Neural crest cell (in vitro differentiated cells): Measurements from ENCODE around the gene GZF1. TPM values are rescaled to one million over a fixed set of nuclear protein-coding genes. Genes with fewer than 3 reads are reported as not detected.

Source experiments
- DNase-seq: peaks from one replicate; pipeline ENCODE4 v3.0.0; 2021; ENCODE audit warnings: low read depth, mixed read lengths, low spot score
- H3K27ac Mint-ChIP-seq: one replicate; pipeline ENCODE4 v1.8.0; 2021; ENCODE audit warnings: mild to moderate bottlenecking, mixed read lengths; ENCODE audit not compliant: unreplicated experiment
- H3K27me3 Mint-ChIP-seq: 2 replicates; pipeline ENCODE4 v1.8.0; 2021; ENCODE audit warnings: low read depth, mild to moderate bottlenecking, mixed read lengths
- H3K36me3 Mint-ChIP-seq: 2 replicates; pipeline ENCODE4 v1.8.0; 2021; ENCODE audit warnings: low read depth, mild to moderate bottlenecking, mixed read lengths
- H3K4me1 Mint-ChIP-seq: 2 replicates; pipeline ENCODE4 v1.8.0; 2021; ENCODE audit warnings: mixed read lengths
- H3K4me3 Mint-ChIP-seq: one replicate; pipeline ENCODE4 v1.8.0; 2021; ENCODE audit warnings: mild to moderate bottlenecking, mixed read lengths
- H3K9me3 Mint-ChIP-seq: 2 replicates; pipeline ENCODE4 v1.8.0; 2021; ENCODE audit warnings: mixed read lengths
- CTCF ChIP-seq: fragments of 200-600 bp; sonication (generic); conservative IDR thresholded peaks from 2 replicates; pipeline ENCODE4 v1.5.0; 2021; ENCODE audit warnings: antibody characterized with exemption, mild to moderate bottlenecking
- long read RNA-seq: library from polyadenylated mRNA; unstranded; transcript quantifications from one replicate; pipeline ENCODE4 v2.0.0, GENCODE V29; 2020
- total RNA-seq: library from RNA; stranded (reverse); gene quantifications from 2 replicates; pipeline ENCODE4 v1.2.1, GENCODE V29; 2021

GZF1 gene
- 21.9 and 24.4 TPM in 2 replicates for total RNA-seq
- long read RNA-seq, full-length matches to known transcripts = 7 of 16 reads
- long read RNA-seq, partial matches to known transcripts = 6 of 16 reads
- long read RNA-seq, other reads (novel, unspliced or antisense) = 3 of 16 reads

DNA sequence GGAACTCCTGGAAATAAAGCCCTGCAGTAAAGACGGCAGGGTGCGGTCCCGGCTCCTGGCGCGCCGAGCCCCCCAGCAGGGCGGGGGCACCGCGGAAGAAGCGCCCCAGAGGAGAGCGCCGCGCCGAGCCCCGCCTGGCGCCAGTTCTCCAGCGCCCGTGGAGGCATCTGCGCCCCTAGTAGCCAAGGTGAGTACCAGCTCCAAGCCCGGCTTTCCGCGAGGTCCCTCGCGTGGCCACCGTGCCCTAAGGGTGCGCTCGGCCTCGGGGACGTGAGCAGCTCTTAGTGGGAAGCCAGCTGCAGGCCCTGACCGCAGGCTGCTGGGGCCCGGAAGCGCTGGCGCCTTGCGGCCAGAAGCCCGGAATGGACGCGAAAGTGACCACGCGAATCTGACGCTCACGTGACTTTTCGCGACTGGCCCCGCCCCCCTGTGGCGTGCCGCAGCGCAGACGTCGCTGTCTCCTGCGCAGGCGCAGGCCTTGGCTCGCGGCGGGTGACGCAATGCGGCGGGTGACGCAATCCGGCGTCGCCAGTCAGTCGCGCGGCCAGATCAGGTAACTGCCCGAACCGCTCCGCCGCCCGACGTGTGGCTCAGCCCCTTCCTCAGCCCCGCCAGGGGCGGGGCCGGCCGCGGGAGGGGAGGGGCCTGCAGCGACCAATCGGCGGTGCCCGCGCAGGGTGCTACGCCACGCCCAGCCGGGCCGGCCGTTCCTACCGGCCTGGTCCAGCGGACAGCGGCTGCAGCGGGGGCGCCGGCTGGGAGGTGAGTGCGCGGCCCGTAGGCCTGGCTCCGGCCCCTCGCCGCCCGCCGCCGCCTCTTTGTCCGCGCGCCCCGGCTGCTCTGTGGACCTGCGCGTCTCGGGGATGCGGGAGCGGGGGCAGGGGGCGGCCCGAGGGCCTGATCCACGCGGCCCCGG lies at the start of gene GZF1:
TSS of gene GZF1 (plus strand) at position 707 of the 916 bp plus-strand sequence. CDS start 2,202 bp downstream, outside the sequence.
- TF ChIP-seq CTCF = peak; percentile 25
- H3K36me3 Mint-ChIP-seq = peaks cover 17% of the 10 kb centered on the region
- H3K4me1 Mint-ChIP-seq = peaks cover 59% of the 10 kb centered on the region
- peak within 1 kb of the TSS; percentile 99 for H3K27ac Mint-ChIP-seq
- no peaks in the 10 kb centered on the region for H3K9me3 Mint-ChIP-seq
- no peaks in the 10 kb centered on the region for H3K27me3 Mint-ChIP-seq
- peak within 1 kb of the TSS; percentile 97 for H3K4me3 Mint-ChIP-seq
- DNase-seq = peak; percentile 98

DNA sequence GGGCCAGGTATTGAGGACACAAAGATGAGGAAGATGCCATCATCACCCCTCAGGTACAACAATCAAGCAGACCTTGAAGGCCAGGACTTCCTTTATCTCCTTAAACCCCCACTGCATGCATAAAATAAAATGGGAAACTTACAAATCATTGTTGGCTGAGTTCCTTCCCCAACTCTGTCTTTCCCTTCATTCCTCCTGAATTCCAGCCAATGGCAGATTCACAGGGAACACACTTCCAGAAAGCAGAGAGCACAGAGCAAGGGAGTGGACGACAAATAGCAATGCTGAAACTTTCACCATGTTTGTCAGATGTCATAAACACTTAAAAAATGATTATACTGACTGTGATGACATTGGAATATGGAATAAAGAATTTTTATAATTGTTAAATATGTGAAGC lies 48.7 kb upstream of the GZF1 start:
- no peak for TF ChIP-seq CTCF
- peaks cover 5% of the 10 kb centered on the region for H3K9me3 Mint-ChIP-seq
- no peak for DNase-seq
- no peak overlapping the region for H3K4me3 Mint-ChIP-seq
- H3K4me1 Mint-ChIP-seq = no peaks in the 10 kb centered on the region
- no peak overlapping the region for H3K27ac Mint-ChIP-seq
- H3K27me3 Mint-ChIP-seq = no peaks in the 10 kb centered on the region
- H3K36me3 Mint-ChIP-seq = no peaks in the 10 kb centered on the region

DNA sequence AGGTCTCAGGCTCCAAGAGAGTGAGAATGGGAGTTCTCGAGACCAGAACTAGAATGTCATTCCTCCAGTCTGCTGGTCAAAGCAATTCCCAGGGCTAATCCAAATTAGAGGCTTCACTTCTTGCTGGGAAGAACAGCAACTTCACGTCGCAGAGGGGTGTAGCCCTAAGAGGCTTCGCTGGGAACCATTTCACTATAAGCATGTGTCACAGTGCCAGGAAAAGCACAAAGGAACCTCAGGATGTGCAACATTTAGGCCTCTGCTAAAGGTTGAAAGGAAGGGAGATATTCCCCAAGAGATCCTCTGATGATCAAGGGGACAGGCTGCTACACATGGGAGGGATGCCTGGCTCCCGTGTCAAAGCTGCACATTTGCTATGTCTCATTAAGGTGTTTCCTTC lies 47.3 kb upstream of the GZF1 start:
- Mint-ChIP-seq H3K27me3 (no peaks in the 10 kb centered on the region), H3K4me3 (no peak overlapping the region)
- no peak for TF ChIP-seq CTCF

GRCh38 chr20:23315099-23315498 lies 46.9 kb upstream of the GZF1 start:
- DNase-seq = no peak
- Mint-ChIP-seq H3K4me1 (no peaks in the 10 kb centered on the region), H3K27ac (no peak overlapping the region), H3K4me3 (no peak overlapping the region), H3K27me3 (no peaks in the 10 kb centered on the region), H3K9me3 (peaks cover 3% of the 10 kb centered on the region), H3K36me3 (no peaks in the 10 kb centered on the region)
- TF ChIP-seq CTCF = no peak

More for the DNA sequence above, 47.3 kb upstream of the GZF1 start:
- no peaks in the 10 kb centered on the region for H3K36me3 Mint-ChIP-seq
- H3K9me3 Mint-ChIP-seq = peaks cover 3% of the 10 kb centered on the region
- no peak overlapping the region for H3K27ac Mint-ChIP-seq
- H3K4me1 Mint-ChIP-seq = no peaks in the 10 kb centered on the region
- no peak for DNase-seq

DNA sequence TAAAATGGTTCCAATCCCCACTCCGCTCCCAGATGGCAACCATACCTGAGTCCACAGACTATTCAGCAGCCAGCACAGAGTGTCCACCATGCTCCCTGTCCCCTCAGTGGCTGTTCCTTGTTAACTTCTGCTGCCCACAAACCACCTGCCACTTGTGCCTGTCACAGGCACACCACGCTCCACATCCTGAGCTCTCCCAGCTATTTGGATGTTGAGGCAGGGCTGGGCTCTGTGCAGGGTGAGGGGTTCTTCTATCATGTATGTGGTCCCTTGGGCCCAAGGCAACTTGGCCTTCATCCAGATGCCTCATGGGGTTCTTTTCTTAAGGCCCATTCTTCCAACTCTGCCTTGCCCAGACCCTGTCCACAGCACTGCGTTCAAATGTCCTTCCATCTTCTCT lies 45.4 kb upstream of the GZF1 start:
- H3K4me1 Mint-ChIP-seq = no peaks in the 10 kb centered on the region
- H3K36me3 Mint-ChIP-seq = no peaks in the 10 kb centered on the region
- no peak overlapping the region for H3K4me3 Mint-ChIP-seq
- peaks cover 4% of the 10 kb centered on the region for H3K9me3 Mint-ChIP-seq
- no peaks in the 10 kb centered on the region for H3K27me3 Mint-ChIP-seq
- no peak for DNase-seq
- peak overlapping the region; percentile 9 for H3K27ac Mint-ChIP-seq
- no peak for TF ChIP-seq CTCF
